ENCODE measurements around the gene SLC12A5.

The SLC12A5 gene

GRCh38 chr20:46053416-46053815, 24.4 kb downstream of the SLC12A5 start:
- FAIRE-seq, result no peak
- no peak for DNase-seq (ENCODE audit: low spot score)

GRCh38 chr20:46054606-46055005, 25.6 kb downstream of the SLC12A5 start:
- FAIRE-seq (no peak), DNase-seq (ENCODE audit: low spot score) (no peak)

GRCh38 chr20:46055269-46055668, 26.3 kb downstream of the SLC12A5 start:
- FAIRE-seq (no peak), DNase-seq (ENCODE audit: low spot score) (no peak)

- FAIRE-seq, result peak; percentile 5
Observed at GRCh38 chr20:46056027-46056833, 27.2 kb downstream of the SLC12A5 start.

GRCh38 chr20:46056970-46057855, 28.2 kb downstream of the SLC12A5 start:
- DNase-seq (ENCODE audit: low spot score), result peak; percentile 68
- no peak for FAIRE-seq

More at GRCh38 chr20:46056027-46056833, 27.2 kb downstream of the SLC12A5 start:
- no peak for DNase-seq (ENCODE audit: low spot score)

GRCh38 chr20:46057856-46058598, 29.0 kb downstream of the SLC12A5 start:
- no peak for FAIRE-seq
- DNase-seq (ENCODE audit: low spot score), result no peak

GRCh38 chr20:46058599-46059281, 29.7 kb downstream of the SLC12A5 start:
- FAIRE-seq (no peak), DNase-seq (ENCODE audit: low spot score) (no peak)

GRCh38 chr20:46060301-46060881, 31.4 kb downstream of the SLC12A5 start:
- FAIRE-seq, result no peak
- DNase-seq (ENCODE audit: low spot score), result no peak

GRCh38 chr20:46060975-46061374, 32.0 kb downstream of the SLC12A5 start:
- no peak for FAIRE-seq
- DNase-seq (ENCODE audit: low spot score), result no peak

GRCh38 chr20:46062151-46062550, 33.1 kb downstream of the SLC12A5 start:
- FAIRE-seq (no peak), DNase-seq (ENCODE audit: low spot score) (no peak)

GRCh38 chr20:46062621-46063020, 33.6 kb downstream of the SLC12A5 start:
- FAIRE-seq, result no peak
- DNase-seq (ENCODE audit: low spot score), result no peak

GRCh38 chr20:46063151-46063550, 34.1 kb downstream of the SLC12A5 start:
- FAIRE-seq, result no peak
- DNase-seq (ENCODE audit: low spot score), result no peak

- FAIRE-seq (no peak), DNase-seq (ENCODE audit: low spot score) (no peak)
Observed at GRCh38 chr20:46063652-46064054, 34.6 kb downstream of the SLC12A5 start.

- DNase-seq (ENCODE audit: low spot score), result no peak
- no peak for FAIRE-seq
Observed at GRCh38 chr20:46065006-46065405, 36.0 kb downstream of the SLC12A5 start.

- FAIRE-seq (no peak), DNase-seq (ENCODE audit: low spot score) (no peak)
Observed at GRCh38 chr20:46065691-46066090, 36.7 kb downstream of the SLC12A5 start.

GRCh38 chr20:46070215-46070900, 41.3 kb downstream of the SLC12A5 start:
- FAIRE-seq, result no peak
- no peak for DNase-seq (ENCODE audit: low spot score)

- FAIRE-seq, result no peak
- no peak for DNase-seq (ENCODE audit: low spot score)
Observed at GRCh38 chr20:46071573-46071972, 42.6 kb downstream of the SLC12A5 start.

- no peak for FAIRE-seq
- DNase-seq (ENCODE audit: low spot score), result no peak
Observed at GRCh38 chr20:46073024-46073423, 44.0 kb downstream of the SLC12A5 start.

- no peak for FAIRE-seq
- DNase-seq (ENCODE audit: low spot score), result no peak
Observed at GRCh38 chr20:46073443-46073842, 44.4 kb downstream of the SLC12A5 start.

- no peak for FAIRE-seq
Observed at GRCh38 chr20:46074006-46074405, 45.0 kb downstream of the SLC12A5 start.

More at GRCh38 chr20:46074006-46074405, 45.0 kb downstream of the SLC12A5 start:
- DNase-seq (ENCODE audit: low spot score), result no peak

All from urothelium cell line (cell line).